ENCODE measurements around the gene PPM1L.

The PPM1L gene

GRCh38 chr3:160774172-160774571, 18.1 kb downstream of the PPM1L start:
- no peak for TF ChIP-seq CTCF (IDR thresholded peaks at IDR 0.05)
- Histone ChIP-seq H3K4me3 (no peak overlapping the region), H3K27ac (no peak overlapping the region)
- DNase-seq (ENCODE audit: low spot score) = no peak

GRCh38 chr3:160778480-160778879, 22.4 kb downstream of the PPM1L start:
- TF ChIP-seq CTCF (IDR thresholded peaks at IDR 0.05) = no peak
- H3K4me3 ChIP-seq = no peak overlapping the region
- DNase-seq (ENCODE audit: low spot score) = no peak
- H3K27ac ChIP-seq = no peak overlapping the region

GRCh38 chr3:160779040-160779439, 23.0 kb downstream of the PPM1L start:
- TF ChIP-seq CTCF (IDR thresholded peaks at IDR 0.05) = no peak
- no peak for DNase-seq (ENCODE audit: low spot score)
- no peak overlapping the region for H3K4me3 ChIP-seq
- H3K27ac ChIP-seq = no peak overlapping the region

GRCh38 chr3:160780245-160780644, 24.2 kb downstream of the PPM1L start:
- no peak for DNase-seq (ENCODE audit: low spot score)
- H3K4me3 ChIP-seq = no peak overlapping the region
- TF ChIP-seq CTCF (IDR thresholded peaks at IDR 0.05) = no peak
- H3K27ac ChIP-seq = no peak overlapping the region

- TF ChIP-seq CTCF (IDR thresholded peaks at IDR 0.05) = no peak
- no peak overlapping the region for H3K4me3 ChIP-seq
- H3K27ac ChIP-seq = no peak overlapping the region
- DNase-seq (ENCODE audit: low spot score) = no peak
Measured at GRCh38 chr3:160781402-160781801, 25.4 kb downstream of the PPM1L start.

GRCh38 chr3:160781863-160782262, 25.8 kb downstream of the PPM1L start:
- no peak for DNase-seq (ENCODE audit: low spot score)
- Histone ChIP-seq H3K27ac (no peak overlapping the region), H3K4me3 (no peak overlapping the region)
- no peak for TF ChIP-seq CTCF (IDR thresholded peaks at IDR 0.05)

GRCh38 chr3:160784853-160785252, 28.8 kb downstream of the PPM1L start:
- Histone ChIP-seq H3K4me3 (no peak overlapping the region), H3K27ac (no peak overlapping the region)
- DNase-seq (ENCODE audit: low spot score) = no peak
- no peak for TF ChIP-seq CTCF (IDR thresholded peaks at IDR 0.05)
